NCI-H345 (cell line): ENCODE data around the gene TXK.

ENCODE experiments used
- DNase-seq: peaks from one replicate; lab custom pipeline; 2025; lab: John Stamatoyannopoulos, UW

TXK gene

GRCh38 chr4:48049483-48049882 lies 84.6 kb downstream of the TXK start:
- no peak for DNase-seq

GRCh38 chr4:48047896-48048295 lies 86.2 kb downstream of the TXK start:
- DNase-seq: no peak

DNA sequence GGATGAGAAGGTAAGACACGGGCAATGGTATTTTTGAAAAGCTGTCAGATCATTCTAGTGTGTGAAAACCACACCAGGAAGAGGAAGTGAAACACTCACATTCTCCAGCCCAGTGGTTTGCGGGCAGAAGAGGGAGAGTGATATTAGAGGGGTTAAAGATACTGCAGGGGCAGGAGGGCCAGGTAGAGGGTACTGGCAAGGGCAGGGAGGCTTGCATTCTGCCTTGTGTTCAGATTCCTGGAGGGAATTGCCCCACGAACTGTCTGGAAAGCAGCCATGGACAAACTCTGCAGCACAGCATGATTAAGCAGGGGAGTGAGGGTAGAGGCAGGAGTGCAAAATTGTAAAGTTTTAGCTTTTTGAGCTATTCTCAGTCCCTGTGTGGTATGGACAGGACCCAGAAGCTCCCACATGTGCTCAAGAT lies 86.6 kb downstream of the TXK start:
- DNase-seq: no peak

- no peak for DNase-seq
Observed at GRCh38 chr4:48046059-48046458, 88.0 kb downstream of the TXK start.

DNA sequence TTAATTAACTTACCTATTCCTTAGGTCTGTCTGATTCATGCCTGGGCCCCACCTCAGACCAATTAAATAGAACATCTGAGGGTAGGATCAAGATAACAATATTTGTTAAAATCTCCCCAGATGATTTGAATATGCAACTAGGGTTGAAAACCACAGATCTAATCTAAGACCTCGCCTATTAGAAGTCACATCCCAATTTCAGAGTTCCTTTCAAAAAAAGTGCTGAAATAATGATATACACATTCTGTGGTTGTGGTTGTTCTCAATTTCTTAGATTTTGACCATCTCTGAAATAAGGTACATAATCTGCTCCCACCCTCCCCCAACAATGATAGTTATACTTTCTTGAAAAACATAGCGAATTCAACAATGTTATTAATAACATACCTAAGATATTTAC lies 89.8 kb downstream of the TXK start:
- DNase-seq: no peak

DNA sequence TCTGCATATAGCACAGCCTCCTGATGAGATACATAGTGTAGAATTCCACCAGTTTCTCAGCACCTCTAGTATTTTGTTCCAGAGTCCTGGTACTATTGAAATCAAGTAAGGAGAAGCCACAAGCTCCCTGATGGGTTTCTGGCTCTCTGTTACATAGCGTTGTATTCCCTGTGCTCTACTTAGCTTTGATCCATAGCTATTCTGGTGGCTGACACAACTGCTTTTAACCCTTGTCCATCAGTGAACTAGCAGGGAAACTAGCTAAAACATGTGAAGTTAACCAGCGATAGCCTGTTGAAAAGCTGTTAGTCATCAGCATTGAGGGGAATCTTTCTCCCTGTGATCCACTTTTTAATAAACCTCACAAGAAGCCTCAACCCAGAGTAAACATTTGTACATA lies 90.5 kb downstream of the TXK start:
- DNase-seq: no peak

DNA sequence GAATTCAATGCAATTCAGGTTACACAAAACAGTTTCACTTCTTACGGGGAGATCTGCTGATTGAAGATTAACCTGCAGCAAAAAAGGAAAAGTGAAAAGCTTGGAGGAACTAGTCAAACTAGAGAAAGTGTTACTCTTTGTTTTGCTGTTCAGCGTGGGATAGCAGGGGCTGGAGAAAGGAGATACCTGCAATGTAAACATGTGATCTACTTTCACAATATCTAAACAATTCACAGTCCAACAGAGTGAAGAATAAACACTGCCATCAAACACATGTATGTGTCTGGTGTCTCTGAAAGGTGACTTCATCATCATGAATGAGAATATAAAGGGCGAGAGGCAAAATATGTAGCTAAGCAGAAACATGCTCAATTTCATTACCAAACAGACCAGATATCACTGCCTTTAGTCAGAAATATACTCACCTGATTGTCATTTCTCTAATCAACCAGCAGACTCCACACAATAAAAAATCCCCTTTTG lies 91.0 kb downstream of the TXK start:
- no peak for DNase-seq

DNA sequence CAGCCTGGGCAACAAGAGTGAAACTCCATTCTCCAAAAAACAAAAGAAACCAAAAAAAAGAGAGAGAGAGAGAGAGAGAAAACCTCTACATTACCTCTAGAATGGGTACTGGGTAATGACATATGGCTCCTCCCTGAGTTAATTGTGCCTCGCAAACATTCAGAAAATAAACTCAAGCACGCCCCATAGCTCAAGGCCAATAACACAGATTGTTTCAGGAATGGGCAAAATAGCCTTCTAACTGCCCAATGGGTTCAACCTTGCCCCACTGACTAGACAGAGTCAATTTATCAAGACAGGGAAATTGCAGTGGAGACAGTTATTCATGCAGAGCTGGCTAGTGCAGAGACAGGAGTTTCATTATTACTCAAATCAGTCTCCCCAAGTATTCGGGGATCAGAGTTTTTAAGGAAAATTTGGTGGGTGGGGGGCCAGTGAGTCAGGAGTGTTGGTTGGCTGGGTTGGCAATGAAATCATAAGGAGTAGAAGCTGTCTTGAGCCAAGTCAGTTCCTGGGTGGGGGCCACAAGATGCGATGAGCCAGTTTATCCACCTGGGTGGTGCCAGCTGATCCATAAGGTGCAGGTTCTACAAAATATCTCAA lies 92.4 kb downstream of the TXK start:
- DNase-seq: no peak

DNA sequence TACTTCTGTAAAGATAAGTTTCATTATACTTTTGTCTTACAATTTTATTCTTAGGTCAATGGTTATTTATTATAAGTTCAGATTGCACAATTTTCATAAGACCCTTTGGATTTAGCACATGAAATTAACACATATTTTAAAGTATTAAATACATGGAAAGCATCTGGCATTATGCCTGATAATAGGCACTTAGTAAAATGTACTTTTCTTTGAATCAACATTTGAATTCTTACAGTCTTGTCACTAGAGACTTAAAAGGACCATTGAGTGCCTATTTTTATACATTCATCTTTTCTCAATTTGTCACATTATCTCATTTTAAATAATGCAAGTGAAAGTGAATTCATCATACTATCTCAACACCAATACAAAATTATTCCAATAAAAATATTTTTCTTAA lies 94.5 kb downstream of the TXK start:
- DNase-seq: no peak

GRCh38 chr4:48038666-48039065 lies 95.4 kb downstream of the TXK start:
- DNase-seq: no peak

- no peak for DNase-seq
Observed at GRCh38 chr4:48037117-48037462, 97.0 kb downstream of the TXK start.

- no peak for DNase-seq
Observed at GRCh38 chr4:48035952-48036351, 98.1 kb downstream of the TXK start.

DNA sequence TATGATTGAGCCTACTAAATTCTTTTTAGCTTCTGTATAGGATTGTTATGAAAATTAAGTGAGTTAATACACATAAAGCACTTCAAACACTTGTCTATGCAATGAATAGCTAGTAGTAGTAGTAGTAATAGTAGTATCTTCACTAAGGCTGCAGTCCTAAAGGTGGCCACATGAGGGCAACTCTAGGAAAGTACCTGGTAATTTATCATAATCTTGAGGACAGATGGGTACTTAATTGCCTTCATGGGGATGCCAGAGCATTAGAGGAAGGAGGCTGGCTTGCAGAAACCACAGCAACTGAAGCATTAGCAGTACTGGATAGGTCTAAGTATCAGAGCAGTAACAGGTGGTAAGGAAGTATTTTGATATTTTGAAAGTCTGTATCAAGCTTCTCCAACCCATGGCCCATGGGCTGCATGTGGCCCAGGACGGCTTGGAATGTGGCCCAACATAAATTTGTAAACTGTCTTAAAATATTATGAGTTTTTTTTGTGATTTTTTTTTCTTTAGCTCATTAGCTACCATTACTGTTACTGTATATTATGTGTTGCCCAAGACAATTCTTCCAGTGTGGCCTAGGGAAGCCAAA lies 100.1 kb downstream of the TXK start:
- no peak for DNase-seq

GRCh38 chr4:48033412-48033811 lies 100.6 kb downstream of the TXK start:
- no peak for DNase-seq

DNA sequence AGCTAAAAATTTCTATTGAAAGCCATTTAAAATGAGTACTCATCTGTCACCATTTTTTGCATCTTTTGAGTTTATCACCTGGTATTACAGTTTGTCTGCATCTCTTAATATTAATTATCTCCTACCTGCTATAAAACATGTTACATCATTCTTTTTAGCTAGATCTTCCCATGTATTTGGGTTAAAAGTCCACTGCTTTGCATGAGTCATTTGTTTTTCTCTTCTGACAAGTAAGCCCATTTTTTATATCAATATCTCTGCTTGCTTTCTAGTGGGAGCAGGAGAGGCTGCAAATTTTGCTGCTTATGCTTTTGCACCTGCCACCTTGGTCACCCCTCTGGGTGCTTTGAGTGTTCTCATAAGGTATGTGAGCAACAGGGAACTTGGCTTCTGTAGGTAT lies 101.3 kb downstream of the TXK start:
- no peak for DNase-seq

GRCh38 chr4:48031802-48032525 lies 102.1 kb downstream of the TXK start:
- DNase-seq: no peak

DNA sequence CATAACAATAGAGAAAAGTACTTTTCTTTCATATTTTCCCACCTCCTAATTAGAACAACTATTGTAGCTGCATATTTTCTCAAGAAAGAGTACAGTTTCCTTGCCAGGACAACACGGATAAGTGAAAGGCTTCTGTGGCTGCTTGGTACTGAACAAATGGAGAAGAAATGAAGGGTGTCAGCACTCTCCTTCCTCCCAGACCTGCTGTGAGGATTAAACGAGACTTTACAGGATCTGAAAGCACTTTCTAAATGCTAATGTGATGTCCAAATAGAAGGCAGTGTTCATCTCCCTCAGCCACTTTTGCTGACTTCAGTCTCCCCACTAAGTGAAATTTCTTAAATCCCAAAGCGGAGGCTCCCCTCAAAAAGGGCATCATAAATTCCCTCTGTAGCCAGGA lies 103.6 kb downstream of the TXK start:
- no peak for DNase-seq

DNA sequence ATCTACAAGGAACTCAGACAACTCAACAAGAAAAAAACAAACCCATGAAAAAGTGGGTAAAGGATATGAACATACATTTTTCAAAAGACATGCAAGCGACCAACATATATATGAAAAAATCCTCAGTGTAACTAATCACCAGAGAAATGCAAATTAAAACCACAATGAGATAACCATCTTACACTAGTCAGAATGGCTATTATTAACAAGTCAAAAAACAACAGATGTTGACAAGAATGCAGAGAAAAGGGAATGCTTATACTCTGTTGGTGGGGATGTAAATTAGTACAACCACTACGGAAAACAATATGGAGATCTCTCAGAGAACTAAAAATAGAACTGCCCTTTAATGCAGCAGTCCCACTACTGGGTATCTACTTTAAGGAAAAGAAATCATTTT lies 105.4 kb downstream of the TXK start:
- no peak for DNase-seq

DNA sequence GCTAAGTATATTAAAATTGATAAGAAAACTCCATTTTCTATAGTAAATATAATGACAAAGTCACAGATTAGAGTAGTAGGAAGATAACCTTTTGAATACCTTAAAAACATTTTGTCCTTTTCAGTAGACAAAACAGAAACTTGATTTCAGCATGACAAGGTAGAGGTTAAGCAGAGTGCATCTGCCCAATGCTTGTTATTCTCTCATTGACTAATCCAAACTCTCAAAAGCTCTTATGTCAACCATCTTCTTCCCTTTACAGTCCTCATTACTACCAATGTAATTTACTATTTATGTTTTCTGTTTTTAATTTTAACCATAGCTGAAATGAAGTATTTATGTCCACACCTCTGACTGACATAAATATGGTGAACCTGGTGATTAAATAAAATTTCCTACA lies 106.4 kb downstream of the TXK start:
- DNase-seq: no peak

- DNase-seq: peak; percentile 50
Observed at GRCh38 chr4:48025005-48025404, 109.0 kb downstream of the TXK start.

GRCh38 chr4:48024522-48024921 lies 109.5 kb downstream of the TXK start:
- DNase-seq: no peak

GRCh38 chr4:48022192-48022799 lies 111.8 kb downstream of the TXK start:
- DNase-seq: no peak

DNA sequence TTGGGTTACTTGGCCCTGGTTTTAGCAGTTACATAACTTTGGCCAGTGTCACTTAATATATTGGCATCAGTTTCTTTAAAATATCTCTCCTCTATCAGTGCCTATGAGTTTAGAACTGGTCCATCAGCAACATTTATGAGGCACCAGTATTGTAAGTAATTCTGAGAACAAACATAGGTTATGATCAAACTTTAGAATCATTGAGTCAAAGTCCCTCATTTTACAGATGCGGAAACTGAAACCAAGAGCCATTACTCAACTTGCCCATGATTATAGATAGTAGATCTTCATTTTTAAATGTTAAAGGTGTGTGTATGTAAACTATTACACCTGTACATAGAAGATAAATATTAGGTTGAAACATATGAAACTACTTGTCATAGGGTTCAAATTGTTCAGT lies 113.0 kb downstream of the TXK start:
- DNase-seq: no peak
